SJCRH30 (cell line): ENCODE measurements around the gene ARID5B. TPM values are rescaled to one million over a fixed set of nuclear protein-coding genes. Genes with fewer than 3 reads are reported as not detected.
A peak's percentile ranks its signal among the peaks of the same experiment; 100 is the strongest.

Source experiments
- DNase-seq, 2 experiments: peaks; one replicate each; pipeline ENCODE4 v3.0.0-alpha.2; 2015 to 2020
- H3K27ac ChIP-seq: fragments of 250-450 bp; sonication (Bioruptor Pico); 2 replicates; pipeline ENCODE4 v1.5.1; 2020; ENCODE audit warnings: mild to moderate bottlenecking, moderate library complexity
- H3K27me3 ChIP-seq: fragments of 250-450 bp; sonication (Bioruptor Pico); 2 replicates; pipeline ENCODE4 v1.5.1; 2020; ENCODE audit warnings: mild to moderate bottlenecking, moderate library complexity
- H3K36me3 ChIP-seq: fragments of 250-450 bp; sonication (Bioruptor Pico); 2 replicates; pipeline ENCODE4 v1.5.1; 2020; ENCODE audit warnings: mild to moderate bottlenecking, moderate library complexity
- H3K4me1 ChIP-seq: fragments of 250-450 bp; sonication (Bioruptor Pico); 2 replicates; pipeline ENCODE4 v1.5.1; 2020; ENCODE audit warnings: mild to moderate bottlenecking, moderate library complexity
- H3K4me3 ChIP-seq: fragments of 250-450 bp; sonication (Bioruptor Pico); 2 replicates; pipeline ENCODE4 v1.5.1; 2020; ENCODE audit warnings: mild to moderate bottlenecking, moderate library complexity
- H3K9me3 ChIP-seq: fragments of 250-450 bp; sonication (Bioruptor Pico); replicated peaks from 2 replicates; pipeline ENCODE4 v1.5.1; 2020; ENCODE audit warnings: mild to moderate bottlenecking, moderate library complexity
- total RNA-seq: library from RNA; depleted of rRNA; stranded (reverse); fragments of >200 nt; shearing (Covaris generic); gene quantifications from 2 replicates; pipeline ENCODE4 v1.2.3, GENCODE V29; 2014

The ARID5B gene
- total RNA-seq, 1 experiment from 2014 or later, result 10.3 TPM

DNA sequence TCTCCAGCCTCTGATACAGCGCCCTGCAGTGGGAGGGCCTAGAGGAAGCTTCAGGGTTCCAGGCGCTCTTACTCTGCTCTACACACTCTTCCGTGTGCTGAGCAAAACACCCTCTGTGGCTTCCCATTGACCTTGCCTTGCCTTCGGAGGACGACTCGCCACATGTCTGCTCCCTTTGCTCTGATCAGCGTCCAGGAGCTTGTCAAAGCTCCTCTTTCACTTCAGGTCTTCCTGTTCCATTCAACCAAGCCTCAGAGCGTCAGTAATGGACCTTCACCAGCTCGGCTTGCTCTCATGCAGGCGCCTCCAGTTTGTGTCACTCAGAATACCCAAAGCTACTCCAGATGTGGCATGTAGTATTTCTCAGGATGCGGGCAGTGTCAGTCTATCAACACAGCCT lies 173.9 kb downstream of the ARID5B start:
- Histone ChIP-seq H3K27ac (no peak overlapping the region), H3K4me3 (no peak overlapping the region), H3K4me1 (peaks cover 13% of the 10 kb centered on the region), H3K9me3 (no peaks in the 10 kb centered on the region), H3K36me3 (peaks cover 10% of the 10 kb centered on the region), H3K27me3 (no peaks in the 10 kb centered on the region)
- no peak for DNase-seq

DNA sequence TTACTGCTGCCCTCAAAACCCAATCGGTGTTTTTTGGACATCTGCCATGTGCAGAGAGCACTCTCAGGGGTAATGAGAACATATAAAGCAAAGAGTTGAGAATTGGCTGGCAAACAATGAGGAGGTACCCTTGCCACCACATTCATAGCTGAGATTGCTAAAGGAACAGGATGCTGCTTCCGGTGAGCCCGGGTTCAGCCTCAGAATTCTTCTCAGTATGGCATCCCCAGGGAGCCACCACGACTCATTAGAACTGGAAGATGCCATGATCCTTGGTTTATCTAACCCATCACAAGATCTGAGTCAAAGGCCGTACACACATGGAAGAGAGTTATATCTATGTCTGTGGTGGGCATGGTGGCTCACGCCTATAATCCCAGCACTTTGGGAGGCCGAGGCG lies 174.4 kb downstream of the ARID5B start:
- Histone ChIP-seq H3K4me1 (peaks cover 13% of the 10 kb centered on the region), H3K4me3 (no peak overlapping the region), H3K9me3 (no peaks in the 10 kb centered on the region), H3K27ac (no peak overlapping the region), H3K36me3 (peaks cover 6% of the 10 kb centered on the region), H3K27me3 (no peaks in the 10 kb centered on the region)
- no peak for DNase-seq

DNA sequence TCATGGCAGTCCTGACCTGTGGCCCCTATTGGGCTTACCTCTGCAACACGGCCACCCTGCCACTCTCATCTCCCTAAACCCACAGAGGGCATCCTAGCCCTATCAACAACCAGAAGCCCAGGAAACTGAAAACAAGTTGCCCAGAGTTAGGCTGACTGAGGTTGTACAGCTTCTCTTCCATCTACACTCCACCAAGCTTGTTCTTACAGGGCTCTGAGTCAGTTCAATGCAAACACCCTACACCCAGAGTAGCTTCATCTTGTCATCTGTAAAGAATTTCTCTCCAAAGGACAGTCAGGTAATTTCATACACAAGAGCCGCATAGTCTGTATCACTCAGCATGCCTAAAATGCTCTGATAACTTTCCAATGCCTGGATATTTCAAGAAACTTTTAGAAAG lies 175.4 kb downstream of the ARID5B start:
- Histone ChIP-seq H3K36me3 (peaks cover 6% of the 10 kb centered on the region), H3K4me3 (no peak overlapping the region), H3K27me3 (no peaks in the 10 kb centered on the region), H3K27ac (no peak overlapping the region), H3K4me1 (peaks cover 22% of the 10 kb centered on the region), H3K9me3 (no peaks in the 10 kb centered on the region)
- peak in 1 of 2 experiments; percentile 18 for DNase-seq

DNA sequence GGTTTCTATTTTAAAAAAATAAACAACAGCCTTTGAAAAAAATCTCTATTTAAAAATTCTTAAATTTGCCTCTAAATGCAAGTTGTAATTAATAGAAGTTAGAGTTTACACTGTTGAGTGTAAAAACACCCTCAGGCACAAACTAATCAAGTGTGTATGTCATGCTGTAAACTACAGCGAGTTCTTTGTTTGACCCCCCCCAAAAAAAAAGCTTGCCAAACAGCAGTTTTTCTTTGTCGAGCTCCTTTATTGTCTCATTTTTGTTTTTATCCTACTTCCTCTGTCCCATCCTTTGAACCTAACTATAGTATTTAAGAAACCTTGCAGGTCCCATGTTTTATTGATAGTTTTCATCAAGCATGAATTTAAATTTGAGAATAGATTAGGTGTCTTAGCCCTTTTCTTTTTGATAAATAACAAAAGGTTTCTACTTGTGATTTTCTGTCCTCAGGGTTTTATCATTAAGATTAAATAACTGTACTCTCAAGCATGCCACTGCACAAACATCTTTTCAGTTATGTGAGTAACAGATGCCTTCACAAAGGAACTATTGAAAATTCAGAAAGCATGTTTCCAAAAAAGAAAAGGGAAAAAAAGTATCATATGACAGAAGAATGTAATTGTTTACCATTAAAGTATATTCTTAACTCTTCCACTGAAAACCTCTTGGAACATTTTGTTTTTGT lies 176.0 kb downstream of the ARID5B start:
- Histone ChIP-seq H3K4me1 (peaks cover 27% of the 10 kb centered on the region), H3K36me3 (peaks cover 6% of the 10 kb centered on the region; the same call in 1 of the 2 replicates)
- no peak for DNase-seq

DNA sequence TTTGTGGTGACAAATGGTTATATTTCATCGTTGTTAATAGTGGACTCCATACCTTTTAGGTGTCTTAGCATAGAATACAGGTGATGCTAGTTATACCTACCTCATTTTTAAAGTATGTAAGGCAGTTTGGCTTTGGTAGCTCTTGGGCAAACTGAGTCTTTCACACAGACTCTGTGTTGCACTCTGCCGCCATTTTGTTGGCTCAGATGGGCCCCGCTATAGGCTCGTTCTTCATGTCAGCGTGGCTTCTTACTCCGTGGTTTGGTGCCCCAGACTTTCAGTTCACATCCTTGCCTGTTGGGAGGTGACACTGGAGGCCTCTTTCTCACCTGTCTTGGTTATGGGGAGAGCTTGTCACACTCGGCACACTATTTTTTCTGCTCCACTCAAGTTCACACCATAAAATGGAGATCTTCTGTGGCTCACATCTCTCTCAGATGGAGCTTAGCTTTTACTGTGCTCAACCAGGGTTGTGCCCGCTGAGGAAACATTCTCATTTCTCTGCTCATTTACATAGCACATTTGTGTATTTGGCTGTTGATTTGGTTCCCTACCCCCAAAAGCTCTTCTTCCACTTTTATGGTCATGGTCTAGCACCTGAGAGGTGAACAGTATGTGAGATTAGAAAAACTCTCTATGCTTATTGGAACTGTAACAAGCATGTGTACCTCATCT lies 178.5 kb downstream of the ARID5B start:
- no peak overlapping the region for H3K4me3 ChIP-seq
- H3K36me3 ChIP-seq, result peaks cover 5% of the 10 kb centered on the region; the same call in 1 of the 2 replicates
- H3K4me1 ChIP-seq, result peaks cover 50% of the 10 kb centered on the region
- no peak overlapping the region for H3K27ac ChIP-seq
- DNase-seq, result no peak
- H3K9me3 ChIP-seq, result no peaks in the 10 kb centered on the region
- no peaks in the 10 kb centered on the region for H3K27me3 ChIP-seq

More for the DNA sequence above, 176.0 kb downstream of the ARID5B start:
- Histone ChIP-seq H3K9me3 (no peaks in the 10 kb centered on the region), H3K27ac (no peak overlapping the region), H3K27me3 (no peaks in the 10 kb centered on the region), H3K4me3 (no peak overlapping the region)

DNA sequence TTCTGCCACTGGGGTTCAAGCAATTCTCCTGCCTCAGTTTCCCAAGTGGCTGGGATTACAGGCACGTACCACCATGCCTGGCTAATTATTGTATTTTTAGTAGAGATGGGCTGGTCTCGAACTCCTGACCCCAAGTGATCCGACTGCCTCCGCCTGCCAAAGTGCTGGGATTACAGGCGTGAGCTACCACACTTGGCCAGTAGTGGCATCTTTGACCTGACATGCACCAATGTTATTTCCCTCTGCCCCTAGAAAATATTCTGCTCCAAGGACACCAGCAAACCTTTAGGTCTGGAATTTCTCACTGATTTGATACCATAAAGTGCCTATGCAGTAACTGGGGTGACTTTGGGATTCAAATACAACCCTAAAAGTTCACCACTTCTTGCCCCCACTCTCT lies 179.4 kb downstream of the ARID5B start:
- peaks cover 6% of the 10 kb centered on the region; the same call in 1 of the 2 replicates for H3K36me3 ChIP-seq
- no peak overlapping the region for H3K27ac ChIP-seq
- H3K9me3 ChIP-seq, result no peaks in the 10 kb centered on the region
- H3K4me1 ChIP-seq, result peaks cover 50% of the 10 kb centered on the region
- H3K27me3 ChIP-seq, result no peaks in the 10 kb centered on the region
- DNase-seq, result no peak
- H3K4me3 ChIP-seq, result no peak overlapping the region

DNA sequence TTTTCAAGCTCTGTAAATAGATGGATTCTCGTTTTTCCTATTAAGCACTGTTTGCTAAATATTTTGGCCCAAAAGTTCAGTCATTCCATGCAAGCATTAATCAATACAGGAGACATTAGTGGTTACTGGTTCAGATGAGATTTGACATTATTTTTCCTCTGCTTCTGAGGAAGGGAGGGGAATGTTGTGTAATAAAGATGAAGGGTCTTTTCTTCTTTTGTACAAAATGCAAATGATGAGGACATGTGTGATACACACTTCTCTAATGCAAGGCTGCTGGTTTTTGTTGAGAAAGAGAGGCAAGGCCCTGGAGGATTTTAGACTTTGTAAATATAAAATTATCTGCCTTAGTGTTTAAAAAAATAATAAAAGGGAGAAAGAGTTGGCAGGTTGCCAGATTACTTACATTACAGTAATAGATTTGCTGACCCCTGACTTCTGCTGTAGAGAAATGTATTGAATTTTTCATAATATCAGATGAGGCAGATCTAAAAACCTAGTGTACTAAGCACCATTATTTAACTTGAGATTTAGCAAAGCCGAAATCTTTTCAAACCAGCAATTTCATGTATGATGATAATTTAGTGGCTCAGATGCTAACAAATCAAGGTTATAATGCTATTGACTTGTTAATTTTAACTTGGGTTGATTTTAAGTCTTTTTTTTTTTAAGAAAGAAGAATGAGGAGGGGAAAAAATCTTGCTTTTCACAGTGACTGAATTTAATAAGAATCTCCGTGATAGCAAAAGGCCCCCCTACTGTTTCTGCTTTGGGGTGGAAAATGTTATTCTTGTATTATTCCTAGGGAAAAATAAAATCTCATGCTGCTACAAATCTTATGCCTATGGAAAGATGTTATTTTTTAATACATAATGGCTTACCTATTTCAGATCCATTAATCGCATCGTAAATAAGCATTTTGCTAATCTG lies 180.1 kb downstream of the ARID5B start:
- Histone ChIP-seq H3K4me3 (no peak overlapping the region), H3K4me1 (peaks cover 50% of the 10 kb centered on the region), H3K36me3 (peaks cover 7% of the 10 kb centered on the region; the same call in 1 of the 2 replicates), H3K9me3 (no peaks in the 10 kb centered on the region), H3K27ac (peak overlapping the region; percentile 85), H3K27me3 (no peaks in the 10 kb centered on the region)
- peak in 1 of 2 experiments; percentile 20 for DNase-seq

DNA sequence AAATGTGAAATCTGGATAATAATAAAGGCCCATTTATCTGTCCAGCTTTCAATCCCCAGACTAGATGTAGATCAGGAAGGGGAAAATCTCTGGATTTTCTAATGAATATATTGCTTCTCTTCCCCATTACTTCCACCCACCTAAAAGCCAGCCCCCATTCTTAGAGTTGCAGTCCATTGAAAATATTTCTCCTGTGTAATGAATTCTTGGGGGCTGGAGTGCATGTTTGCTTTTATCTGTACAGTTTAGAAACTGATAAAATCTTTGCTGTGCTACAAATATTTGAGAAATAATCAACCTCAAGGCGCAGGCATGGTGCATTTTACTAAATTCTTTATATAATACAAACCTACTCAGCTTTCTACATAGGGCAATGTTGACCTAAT lies 180.8 kb downstream of the ARID5B start:
- Histone ChIP-seq H3K27me3 (no peaks in the 10 kb centered on the region), H3K4me1 (peaks cover 43% of the 10 kb centered on the region), H3K36me3 (peaks cover 7% of the 10 kb centered on the region; the same call in 1 of the 2 replicates), H3K27ac (peak overlapping the region; percentile 85), H3K4me3 (peak overlapping the region; percentile 41), H3K9me3 (no peaks in the 10 kb centered on the region)
- no peak for DNase-seq

DNA sequence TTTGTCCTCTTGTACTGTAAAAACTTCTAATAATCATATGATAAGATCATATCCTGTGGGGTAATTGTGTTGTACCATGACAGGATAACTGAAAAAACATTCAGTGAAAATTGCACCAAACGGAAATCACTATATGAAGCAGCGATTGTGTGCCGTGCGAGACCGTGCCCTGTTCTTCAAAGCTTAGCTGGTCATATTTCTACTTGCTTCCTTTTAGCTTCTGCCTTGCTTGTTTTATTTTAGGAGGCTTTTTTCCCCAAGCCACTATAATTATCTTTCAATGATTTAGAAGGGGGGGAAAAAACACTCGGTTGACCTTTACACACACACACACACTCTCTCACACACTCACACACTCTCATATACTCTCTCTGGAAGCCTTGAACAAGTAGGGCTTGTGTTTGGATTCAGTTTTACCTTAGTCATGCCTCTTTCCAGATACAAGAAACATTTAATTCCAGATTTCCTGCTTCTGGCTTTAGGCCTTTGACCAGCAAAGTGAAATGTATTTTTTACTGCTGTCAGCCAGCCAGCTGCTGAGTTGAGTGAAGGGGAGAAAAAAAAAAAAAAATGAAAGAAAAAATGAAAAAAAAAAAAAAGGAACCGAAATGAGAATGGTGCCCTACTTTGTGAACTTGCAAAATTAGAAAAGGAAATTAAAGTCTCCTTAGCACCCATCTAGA lies 181.4 kb downstream of the ARID5B start:
- peak in 1 of 2 experiments; percentile 57 for DNase-seq
- Histone ChIP-seq H3K27me3 (no peaks in the 10 kb centered on the region), H3K9me3 (no peaks in the 10 kb centered on the region), H3K36me3 (peaks cover 7% of the 10 kb centered on the region; the same call in 1 of the 2 replicates), H3K4me1 (peaks cover 37% of the 10 kb centered on the region), H3K4me3 (peak overlapping the region; percentile 41), H3K27ac (peak overlapping the region; percentile 85)

DNA sequence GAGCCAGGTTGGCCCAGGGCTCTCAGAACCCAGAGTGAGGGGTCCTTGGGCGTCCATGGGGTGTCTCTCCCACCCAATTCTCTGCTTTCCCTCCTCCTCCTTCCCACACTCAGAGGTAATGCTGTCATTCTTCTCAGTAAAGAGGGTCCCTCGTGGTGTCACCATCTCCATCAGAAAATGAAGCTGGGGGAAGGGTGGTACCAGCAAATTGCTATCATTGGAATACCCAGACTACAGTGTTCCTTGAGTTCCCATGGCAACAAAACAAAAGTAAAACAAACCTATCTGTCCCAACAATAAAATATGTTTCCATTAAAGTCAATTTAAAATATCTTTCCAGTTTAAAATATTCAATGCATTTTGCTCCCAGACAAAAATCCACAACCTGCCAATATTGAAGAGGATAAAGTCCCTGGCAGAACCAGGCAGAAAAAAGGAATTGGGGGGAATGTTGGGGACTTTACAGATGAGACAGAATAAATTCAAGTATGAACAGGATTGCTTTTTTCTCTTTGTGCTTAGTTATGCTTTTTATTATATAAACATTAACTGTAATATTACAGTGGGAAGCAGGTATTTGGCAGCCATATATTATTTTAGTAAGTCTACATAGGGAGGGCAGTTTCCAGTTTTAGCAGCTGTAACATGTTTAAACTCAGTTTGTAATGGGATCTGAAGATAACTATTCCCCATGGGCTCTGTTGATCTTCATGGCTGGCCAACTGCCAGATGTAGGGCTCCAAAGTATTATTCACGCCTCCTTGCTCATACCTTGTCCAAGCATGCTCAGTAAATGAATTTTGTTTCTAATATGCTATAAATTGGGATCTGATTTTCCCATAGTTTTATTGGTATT lies 182.1 kb downstream of the ARID5B start:
- Histone ChIP-seq H3K4me1 (peaks cover 37% of the 10 kb centered on the region), H3K27ac (peak overlapping the region; percentile 85), H3K9me3 (no peaks in the 10 kb centered on the region), H3K4me3 (no peak overlapping the region), H3K27me3 (no peaks in the 10 kb centered on the region), H3K36me3 (peaks cover 7% of the 10 kb centered on the region; the same call in 1 of the 2 replicates)
- peak; percentile 70 to 90 for DNase-seq

DNA sequence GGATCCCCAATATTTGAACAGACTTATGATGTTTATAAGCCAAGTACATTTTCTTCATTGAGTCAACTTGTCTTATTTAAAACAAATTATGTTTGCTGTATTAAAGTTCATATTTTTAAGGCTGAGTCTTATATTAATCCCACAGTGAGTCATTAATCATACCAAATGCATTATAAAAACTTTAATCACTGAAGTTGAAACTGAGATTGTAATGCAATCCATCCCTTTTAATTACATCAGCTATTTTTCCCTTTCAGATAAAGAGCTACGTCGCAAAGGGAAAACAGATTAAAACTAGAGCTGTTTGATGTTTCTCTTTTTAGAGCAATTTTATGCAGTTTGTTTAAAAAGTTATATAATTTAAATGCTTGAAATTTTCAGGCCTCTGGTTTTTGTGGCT lies 183.0 kb downstream of the ARID5B start:
- Histone ChIP-seq H3K27me3 (no peaks in the 10 kb centered on the region), H3K4me1 (peaks cover 37% of the 10 kb centered on the region), H3K27ac (peak overlapping the region; percentile 85; the same call in 1 of the 2 replicates), H3K9me3 (no peaks in the 10 kb centered on the region), H3K4me3 (no peak overlapping the region), H3K36me3 (peaks cover 7% of the 10 kb centered on the region; the same call in 1 of the 2 replicates)
- DNase-seq, result no peak

DNA sequence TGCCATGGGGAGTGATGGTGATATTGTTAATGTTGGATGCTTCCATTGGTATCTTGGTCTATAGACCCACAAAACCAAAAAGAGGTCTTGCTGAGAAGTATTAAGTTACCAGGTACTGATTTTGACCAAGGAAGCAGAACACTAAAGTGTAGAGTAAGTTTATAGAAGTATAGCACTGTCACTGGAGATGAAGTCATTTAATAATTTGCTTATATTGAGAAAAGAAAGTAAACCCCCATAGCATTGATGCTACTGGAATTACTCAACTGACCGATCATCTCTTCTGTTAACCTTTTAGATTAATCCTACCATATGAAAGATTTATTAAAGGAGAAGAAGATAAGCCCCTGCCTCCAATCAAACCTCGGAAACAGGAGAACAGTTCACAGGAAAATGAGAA lies 183.9 kb downstream of the ARID5B start:
- no peaks in the 10 kb centered on the region for H3K9me3 ChIP-seq
- no peak overlapping the region for H3K27ac ChIP-seq
- no peaks in the 10 kb centered on the region for H3K27me3 ChIP-seq
- no peak for DNase-seq
- H3K4me1 ChIP-seq, result peaks cover 37% of the 10 kb centered on the region
- peaks cover 10% of the 10 kb centered on the region; the same call in 1 of the 2 replicates for H3K36me3 ChIP-seq
- H3K4me3 ChIP-seq, result no peak overlapping the region

DNA sequence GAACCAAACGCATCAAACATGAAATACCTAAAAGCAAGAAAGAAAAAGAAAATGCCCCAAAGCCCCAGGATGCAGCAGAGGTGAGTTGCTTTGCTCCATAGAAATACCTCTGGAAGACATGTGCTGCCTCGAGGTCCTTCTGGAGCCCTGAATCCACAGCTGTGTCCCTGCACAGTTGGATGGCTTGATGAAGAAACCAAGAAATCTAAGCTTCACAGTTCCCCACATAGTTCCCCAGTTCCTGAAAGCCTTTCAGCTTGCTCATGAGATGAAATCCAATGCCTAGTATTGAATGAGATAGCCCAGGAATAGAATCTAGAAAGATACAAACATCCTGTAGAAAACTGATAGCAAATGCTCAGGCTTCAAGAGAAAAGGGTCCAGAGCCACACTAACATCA lies 184.3 kb downstream of the ARID5B start:
- Histone ChIP-seq H3K36me3 (peaks cover 10% of the 10 kb centered on the region; the same call in 1 of the 2 replicates), H3K4me3 (no peak overlapping the region), H3K27ac (no peak overlapping the region), H3K4me1 (peaks cover 37% of the 10 kb centered on the region), H3K9me3 (no peaks in the 10 kb centered on the region), H3K27me3 (no peaks in the 10 kb centered on the region)
- no peak for DNase-seq
